Esophagus muscularis mucosa (tissue), 4 donors: Measurements from ENCODE around the gene CDH18. TPM values are rescaled to one million over a fixed set of nuclear protein-coding genes. Genes with fewer than 3 reads are reported as not detected.

Experiments used
- DNase-seq: peaks from one replicate; pipeline ENCODE4 v3.0.0-alpha.2; 2017; ENCODE audit errors: extremely low spot score
- H3K27ac ChIP-seq, 4 donors: fragments of 200-600 bp; sonication (generic); replicated peaks in 1 of 4; 1 replicate in 3 of 4; 2 replicates in 1 of 4; pipeline ENCODE4 v1.5.1; 2016 to 2019; ENCODE audit warnings: mild to moderate bottlenecking in 1 of 4
- H3K27me3 ChIP-seq, 4 donors: fragments of 200-600 bp; sonication (generic); one replicate each; pipeline versions ENCODE4 v1.5.1 to v1.6.0; 2016 to 2019
- H3K36me3 ChIP-seq, 4 donors: fragments of 200-600 bp; sonication (generic); one replicate each; pipeline ENCODE4 v1.5.1; 2016 to 2019
- H3K4me1 ChIP-seq, 4 donors: fragments of 200-600 bp; sonication (generic); one replicate each; pipeline ENCODE4 v1.5.1; 2016 to 2019
- H3K4me3 ChIP-seq, 4 donors: fragments of 200-600 bp; sonication (generic); 1 replicate in 2 of 4; 2 replicates in 2 of 4; pipeline ENCODE4 v1.5.1; 2016 to 2019; ENCODE audit warnings: mild to moderate bottlenecking in 4 of 4, moderate library complexity in 1 of 4
- H3K9me3 ChIP-seq, 4 donors: fragments of 200-600 bp; sonication (generic); 1 replicate in 3 of 4; 2 replicates in 1 of 4; pipeline ENCODE4 v1.5.1; 2016 to 2019
- CTCF ChIP-seq, 3 experiments: fragments of 200-600 bp in 2 of 3; fragments of 450-650 bp in 1 of 3; sonication (generic) in 2 of 3; IDR thresholded peaks; one replicate each; pipeline ENCODE4 v1.5.1; 2017 to 2019; ENCODE audit warnings: antibody characterized with exemption in 3 of 3, mild to moderate bottlenecking in 2 of 3, moderate library complexity in 1 of 3
- EP300 ChIP-seq: sonication (generic); formaldehyde crosslinking; IDR thresholded peaks from one replicate; pipeline ENCODE4 v1.6.1; 2017; ENCODE audit warnings: antibody characterized with exemption
- POLR2A ChIP-seq: fragments of 450-650 bp; IDR thresholded peaks from one replicate; pipeline ENCODE4 v1.6.1; 2017; ENCODE audit warnings: antibody characterized with exemption, moderate library complexity, mild to moderate bottlenecking, low read depth
- POLR2AphosphoS5 ChIP-seq, 2 donors: sonication (generic); formaldehyde crosslinking; IDR thresholded peaks; one replicate each; pipeline ENCODE4 v1.6.1; 2017; ENCODE audit warnings: antibody characterized with exemption in 2 of 2
- WGBS: methylation state at CpG from one replicate; pipeline ENCODE4 v1.1.5; 2018; 5-methylcytosine and 5-hydroxymethylcytosine counted together
- intact Hi-C: fragments of 100-400 bp; cut with DNase I; formaldehyde crosslinking; loops from one replicate; pipeline ENCODE4 v1.15.1; 2023
- total RNA-seq, 4 donors: library from RNA; depleted of rRNA; stranded (reverse); fragments of >200 nt; gene quantifications; one replicate each; pipeline versions ENCODE4 v1.1.0 to v1.2.1, GENCODE V29; 2016

The CDH18 gene
- total RNA-seq, 4 donors from 2014 or later: under 0.01 to 0.65 TPM; not detected in 2

- no peaks in the 10 kb centered on the region for H3K4me1 ChIP-seq
- no peak overlapping the region for H3K27ac ChIP-seq
- intact Hi-C loops: no loop called here
- no peak overlapping the region for H3K4me3 ChIP-seq
- no peaks in the 10 kb centered on the region for H3K27me3 ChIP-seq
- H3K36me3 ChIP-seq: no peaks in the 10 kb centered on the region
- no peaks in the 10 kb centered on the region for H3K9me3 ChIP-seq
- 71% methylated on average over 4 of the region's 4 CpGs for WGBS
- no peak for TF ChIP-seq POLR2A
- TF ChIP-seq EP300: no peak
- no peak for TF ChIP-seq CTCF (IDR thresholded peaks at IDR 0.05)
- no peak for TF ChIP-seq POLR2AphosphoS5 (IDR thresholded peaks at IDR 0.05)
- no peak for DNase-seq
Measured at GRCh38 chr5:19536387-19536786, 451.6 kb downstream of the CDH18 start.

GRCh38 chr5:19534751-19535150 is 453.2 kb downstream of the CDH18 start:
- DNase-seq: no peak
- H3K4me3 ChIP-seq: no peak overlapping the region
- WGBS: 73% methylated on average over 1 of the region's 1 CpG
- TF ChIP-seq CTCF (IDR thresholded peaks at IDR 0.05) (no peak), POLR2AphosphoS5 (IDR thresholded peaks at IDR 0.05) (no peak), EP300 (no peak), POLR2A (no peak)
- H3K27me3 ChIP-seq: no peaks in the 10 kb centered on the region
- no peaks in the 10 kb centered on the region for H3K36me3 ChIP-seq
- intact Hi-C loops: no loop called here
- H3K9me3 ChIP-seq: no peaks in the 10 kb centered on the region
- no peak overlapping the region for H3K27ac ChIP-seq
- no peaks in the 10 kb centered on the region for H3K4me1 ChIP-seq

GRCh38 chr5:19532936-19533335 is 455.1 kb downstream of the CDH18 start:
- 69% methylated on average over 4 of the region's 4 CpGs for WGBS
- no peak overlapping the region for H3K27ac ChIP-seq

GRCh38 chr5:19531374-19531952 is 456.5 kb downstream of the CDH18 start:
- no peak for DNase-seq
- no peaks in the 10 kb centered on the region for H3K4me1 ChIP-seq
- H3K9me3 ChIP-seq: no peaks in the 10 kb centered on the region
- H3K27ac ChIP-seq: no peak overlapping the region
- TF ChIP-seq POLR2A (no peak), EP300 (no peak), CTCF (IDR thresholded peaks at IDR 0.05) (no peak), POLR2AphosphoS5 (IDR thresholded peaks at IDR 0.05) (no peak)
- intact Hi-C loops: no loop called here
- H3K27me3 ChIP-seq: no peaks in the 10 kb centered on the region
- H3K4me3 ChIP-seq: no peak overlapping the region
- H3K36me3 ChIP-seq: no peaks in the 10 kb centered on the region
- 88% methylated on average over 8 of the region's 8 CpGs for WGBS

More at GRCh38 chr5:19532936-19533335, 455.1 kb downstream of the CDH18 start:
- Histone ChIP-seq H3K27me3 (no peaks in the 10 kb centered on the region), H3K36me3 (no peaks in the 10 kb centered on the region), H3K4me3 (no peak overlapping the region), H3K4me1 (no peaks in the 10 kb centered on the region), H3K9me3 (no peaks in the 10 kb centered on the region)
- DNase-seq: no peak
- intact Hi-C loops: no loop called here
- no peak for TF ChIP-seq POLR2AphosphoS5 (IDR thresholded peaks at IDR 0.05)
- no peak for TF ChIP-seq CTCF (IDR thresholded peaks at IDR 0.05)
- TF ChIP-seq POLR2A: no peak
- TF ChIP-seq EP300: no peak

GRCh38 chr5:19519448-19519847 is 468.6 kb downstream of the CDH18 start:
- DNase-seq: no peak
- TF ChIP-seq EP300: no peak
- no peak for TF ChIP-seq CTCF (IDR thresholded peaks at IDR 0.05)
- TF ChIP-seq POLR2AphosphoS5 (IDR thresholded peaks at IDR 0.05): no peak
- no peak for TF ChIP-seq POLR2A
- Histone ChIP-seq H3K36me3 (no peaks in the 10 kb centered on the region), H3K27me3 (no peaks in the 10 kb centered on the region), H3K9me3 (peaks cover 0 to 2% (median 0%) of the 10 kb centered on the region in 4 donors), H3K4me3 (no peak overlapping the region), H3K4me1 (no peaks in the 10 kb centered on the region), H3K27ac (no peak overlapping the region)
- intact Hi-C loops: no loop called here
- WGBS: 74% methylated on average over 2 of the region's 2 CpGs
